Calu3 (cell line): ENCODE results near the gene IGSF8. TPM values are rescaled to one million over a fixed set of nuclear protein-coding genes. Genes with fewer than 3 reads are reported as not detected.

ENCODE experiments used
- BruUV-seq: library from RNA; stranded (reverse); fragments of 400-500 nt; replicated peaks from 2 replicates; lab custom pipeline; 2021; lab: Mats Ljungman, UMichigan
- CTCF ChIA-PET: fragments of 300-600 bp; sonication (Branson Sonifier 250); formaldehyde crosslinking; loops from one replicate; lab custom pipeline; 2022; ENCODE audit warnings: antibody characterized with exemption; lab: Charles Lee
- DNase-seq: peaks from one replicate; pipeline ENCODE4 v3.0.0; 2022
- H3K27ac Mint-ChIP-seq: one replicate; pipeline ENCODE4 v1.8.0; 2022; ENCODE audit warnings: mixed read lengths; ENCODE audit not compliant: unreplicated experiment
- H3K27me3 Mint-ChIP-seq: one replicate; pipeline ENCODE4 v1.8.0; 2022; ENCODE audit warnings: mixed read lengths; ENCODE audit not compliant: unreplicated experiment
- H3K36me3 Mint-ChIP-seq: one replicate; pipeline ENCODE4 v1.8.0; 2022; ENCODE audit warnings: mild to moderate bottlenecking, moderate library complexity, mixed read lengths; ENCODE audit not compliant: insufficient read depth, unreplicated experiment
- H3K4me1 Mint-ChIP-seq: one replicate; pipeline ENCODE4 v1.8.0; 2022; ENCODE audit warnings: mild to moderate bottlenecking, low read depth, mixed read lengths; ENCODE audit not compliant: unreplicated experiment
- H3K4me3 Mint-ChIP-seq: one replicate; pipeline ENCODE4 v1.8.0; 2022; ENCODE audit warnings: mild to moderate bottlenecking, low read depth, moderate library complexity, mixed read lengths; ENCODE audit not compliant: unreplicated experiment
- H3K9me3 Mint-ChIP-seq: one replicate; pipeline ENCODE4 v1.8.0; 2022; ENCODE audit warnings: low read depth, mixed read lengths; ENCODE audit not compliant: unreplicated experiment
- CTCF ChIP-seq: fragments of 200-600 bp; IDR thresholded peaks from one replicate; pipeline ENCODE4 v1.8.0; 2022; ENCODE audit warnings: antibody characterized with exemption; ENCODE audit not compliant: unreplicated experiment
- intact Hi-C: fragments of 100-400 bp; cut with micrococcal nuclease; formaldehyde crosslinking; loops from one replicate; pipeline ENCODE4 v1.10.0; 2022; ENCODE audit not compliant: unreplicated experiment
- total RNA-seq: library from RNA; stranded (reverse); gene quantifications from 2 replicates; pipeline ENCODE4 v1.2.3, GENCODE V29; 2022

The IGSF8 gene
- total RNA-seq, 1 experiment from 2014 or later: 31.6 TPM

DNA sequence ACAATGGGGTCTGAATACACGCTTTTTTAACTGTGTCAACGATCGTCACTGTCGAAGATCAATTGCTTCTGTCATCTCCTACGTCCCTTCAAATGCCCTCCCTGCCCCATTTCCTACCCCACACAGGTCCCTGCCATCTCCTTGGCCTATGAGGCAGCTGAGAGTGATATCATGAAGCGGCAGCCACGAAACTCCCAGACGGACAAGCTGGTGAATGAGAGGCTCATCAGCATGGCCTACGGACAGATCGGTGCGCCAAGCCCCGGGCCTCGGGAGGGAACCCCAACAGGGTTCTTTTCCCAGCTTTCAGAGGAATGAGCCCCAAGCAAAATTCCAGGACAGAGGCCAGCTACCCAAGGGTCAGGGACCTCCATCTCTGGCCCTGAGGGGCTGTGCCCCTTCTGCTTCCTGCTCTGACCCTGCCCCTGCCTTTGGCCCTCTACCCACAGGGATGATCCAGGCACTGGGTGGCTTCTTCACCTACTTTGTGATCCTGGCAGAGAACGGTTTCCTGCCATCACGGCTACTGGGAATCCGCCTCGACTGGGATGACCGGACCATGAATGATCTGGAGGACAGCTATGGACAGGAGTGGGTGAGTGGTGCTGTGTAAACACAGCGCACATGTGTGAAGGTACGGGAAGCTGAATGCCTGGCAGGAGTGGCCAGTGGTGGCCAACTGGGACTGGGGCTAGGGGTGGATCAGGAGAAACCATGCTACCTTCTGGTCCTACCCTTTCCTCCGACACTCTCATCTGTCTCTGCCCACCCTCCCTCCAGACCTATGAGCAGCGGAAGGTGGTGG is 37.9 kb upstream of the IGSF8 start:
- no peak for TF ChIP-seq CTCF
- BruUV-seq: no TSS peak
- no peak for DNase-seq
- H3K27ac Mint-ChIP-seq: no peak overlapping the region
- no peaks in the 10 kb centered on the region for H3K4me1 Mint-ChIP-seq
- no peak overlapping the region for H3K4me3 Mint-ChIP-seq
- peaks cover 94% of the 10 kb centered on the region for H3K27me3 Mint-ChIP-seq
- intact Hi-C loops: no loop called here
- CTCF ChIA-PET: no interaction called here
- no peaks in the 10 kb centered on the region for H3K9me3 Mint-ChIP-seq
- no peaks in the 10 kb centered on the region for H3K36me3 Mint-ChIP-seq

- H3K27ac Mint-ChIP-seq: no peak overlapping the region
- no peak for DNase-seq
- TF ChIP-seq CTCF: no peak
- intact Hi-C loops: no loop called here
- H3K27me3 Mint-ChIP-seq: peaks cover 94% of the 10 kb centered on the region
- no TSS peak for BruUV-seq
- H3K36me3 Mint-ChIP-seq: no peaks in the 10 kb centered on the region
- no peak overlapping the region for H3K4me3 Mint-ChIP-seq
- CTCF ChIA-PET: no interaction called here
- H3K4me1 Mint-ChIP-seq: no peaks in the 10 kb centered on the region
- H3K9me3 Mint-ChIP-seq: no peaks in the 10 kb centered on the region
Observed at GRCh38 chr1:160134791-160135572, 36.6 kb upstream of the IGSF8 start.

DNA sequence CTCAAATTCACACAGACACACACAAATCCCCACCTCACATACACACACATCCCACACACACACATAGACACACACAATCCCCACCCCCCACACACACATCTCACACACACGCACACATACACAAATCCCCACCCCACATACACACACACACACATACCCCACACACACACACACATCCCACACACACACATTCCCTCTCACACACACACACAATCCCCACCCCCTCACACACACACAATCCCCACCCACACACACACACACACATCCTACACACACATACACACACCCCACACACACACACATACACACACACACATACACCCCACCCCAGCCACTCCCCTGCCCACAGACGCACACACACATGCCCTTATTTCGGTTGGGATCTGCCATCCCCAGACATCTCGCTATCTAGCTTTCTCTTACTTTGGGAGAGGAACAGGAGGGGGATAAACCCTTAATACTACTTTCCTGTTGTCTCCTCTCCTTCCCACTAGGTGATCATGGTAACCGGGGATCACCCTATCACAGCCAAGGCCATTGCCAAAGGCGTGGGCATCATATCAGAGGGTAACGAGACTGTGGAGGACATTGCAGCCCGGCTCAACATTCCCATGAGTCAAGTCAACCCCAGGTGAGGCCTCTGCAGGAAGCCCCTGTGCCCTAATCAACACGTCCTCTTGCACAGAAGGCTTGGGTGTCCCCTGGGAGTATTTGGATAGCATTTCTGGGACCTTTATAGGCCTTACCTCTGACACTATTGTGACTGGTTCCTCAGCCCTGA is 35.8 kb upstream of the IGSF8 start:
- H3K4me3 Mint-ChIP-seq: no peak overlapping the region
- BruUV-seq: no TSS peak
- H3K36me3 Mint-ChIP-seq: no peaks in the 10 kb centered on the region
- intact Hi-C loops: no loop called here
- CTCF ChIA-PET: no interaction called here
- no peak for DNase-seq
- peaks cover 94% of the 10 kb centered on the region for H3K27me3 Mint-ChIP-seq
- no peak for TF ChIP-seq CTCF
- no peaks in the 10 kb centered on the region for H3K4me1 Mint-ChIP-seq
- no peaks in the 10 kb centered on the region for H3K9me3 Mint-ChIP-seq
- H3K27ac Mint-ChIP-seq: no peak overlapping the region

DNA sequence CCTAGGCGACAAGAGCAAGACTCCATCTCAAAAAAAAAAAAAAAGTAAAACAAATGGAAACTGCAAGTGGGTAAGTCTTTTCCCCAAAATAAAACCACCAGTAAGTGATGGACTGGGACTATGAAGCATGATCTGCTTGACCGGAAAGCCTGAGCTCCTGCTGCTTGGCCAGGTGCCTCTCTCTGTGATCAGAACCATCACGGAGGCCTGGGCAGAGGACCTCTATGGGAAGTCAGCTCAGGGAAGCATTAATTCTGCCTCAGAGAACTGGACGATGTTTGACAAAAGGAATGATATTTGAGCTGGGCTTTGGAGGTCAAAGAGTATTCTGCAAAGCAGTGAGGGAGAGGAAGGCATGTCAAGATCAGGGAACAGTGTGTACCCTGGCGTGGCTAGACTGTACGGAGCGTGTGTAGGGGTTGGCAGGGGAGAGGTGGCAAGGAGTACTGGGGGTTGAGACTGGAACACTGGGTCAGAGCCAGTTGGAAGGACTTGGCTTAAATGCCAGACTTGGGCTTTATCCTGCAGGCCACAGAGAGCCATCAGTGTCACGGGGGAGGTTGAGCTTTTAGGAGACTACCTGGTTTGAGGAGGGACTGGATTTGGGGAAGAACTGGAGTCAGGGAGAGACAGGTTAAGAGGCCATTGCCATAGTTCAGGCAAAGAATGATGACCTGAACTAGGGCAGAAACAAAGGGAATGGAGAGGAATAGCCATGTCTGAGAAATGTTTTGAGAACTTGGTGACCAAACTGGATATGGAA is 33.6 kb upstream of the IGSF8 start:
- no TSS peak for BruUV-seq
- H3K27ac Mint-ChIP-seq: no peak overlapping the region
- H3K36me3 Mint-ChIP-seq: no peaks in the 10 kb centered on the region
- H3K9me3 Mint-ChIP-seq: no peaks in the 10 kb centered on the region
- TF ChIP-seq CTCF: no peak
- DNase-seq: no peak
- intact Hi-C loops: no loop called here
- no peak overlapping the region for H3K4me3 Mint-ChIP-seq
- H3K4me1 Mint-ChIP-seq: no peaks in the 10 kb centered on the region
- H3K27me3 Mint-ChIP-seq: peaks cover 95% of the 10 kb centered on the region
- CTCF ChIA-PET: no interaction called here
